Measurements from ENCODE around the gene GTSE1.
A peak's percentile ranks its signal among the peaks of the same experiment; 100 is the strongest.
"Not testable (repeated sequence)": the region's sequence is repeated elsewhere in the genome, so short reads cannot be mapped to it uniquely, and the experiment has no call there.

The GTSE1 gene

DNA sequence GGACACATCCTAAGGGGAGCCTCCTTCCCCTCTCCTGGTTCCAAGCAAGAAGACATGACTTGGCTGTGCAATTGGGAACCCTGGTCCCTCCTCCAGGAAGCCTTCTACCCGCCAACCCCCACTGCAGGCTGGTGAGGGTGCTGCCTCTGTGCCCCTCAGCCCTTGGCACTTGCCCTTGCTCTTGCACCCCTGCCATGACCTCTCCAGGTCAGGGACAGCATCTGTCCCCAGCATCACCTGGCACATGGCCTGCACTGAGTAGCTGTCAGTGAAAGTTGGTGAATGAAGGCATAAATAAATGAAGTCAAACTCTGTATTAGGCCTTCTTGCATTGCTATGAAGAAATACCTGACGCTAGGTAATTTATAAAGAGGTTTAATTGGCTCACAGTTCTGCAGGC, 1.9 kb upstream of the GTSE1 start:
- DNase-seq = no peak

- no peak for DNase-seq
Measured at GRCh38 chr22:46295277-46295971, 1.2 kb upstream of the GTSE1 start.

- peak; percentile 26 for DNase-seq
Measured at GRCh38 chr22:46297151-46297812, 612 bp downstream of the GTSE1 start.

DNA sequence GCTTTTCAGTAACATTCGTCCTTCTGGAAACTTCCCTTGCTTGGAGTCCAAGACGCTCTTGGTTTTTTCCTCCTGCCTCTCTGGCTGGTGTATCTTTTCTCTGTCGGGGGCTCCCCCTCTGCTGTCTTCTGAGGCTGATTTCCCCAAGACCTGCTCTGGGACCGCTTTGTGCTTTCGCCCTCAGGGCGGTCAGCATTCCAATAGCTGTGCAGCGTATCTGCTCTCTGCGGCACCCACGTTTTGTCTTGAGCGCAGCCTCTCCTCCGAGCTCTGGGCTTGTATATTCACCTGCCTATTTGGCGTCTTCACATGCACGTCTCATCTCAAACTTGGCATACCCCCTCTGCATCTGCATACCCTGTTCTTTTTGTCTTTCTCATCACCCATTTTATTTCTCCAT, 2.4 kb downstream of the GTSE1 start:
- no peak for DNase-seq

DNA sequence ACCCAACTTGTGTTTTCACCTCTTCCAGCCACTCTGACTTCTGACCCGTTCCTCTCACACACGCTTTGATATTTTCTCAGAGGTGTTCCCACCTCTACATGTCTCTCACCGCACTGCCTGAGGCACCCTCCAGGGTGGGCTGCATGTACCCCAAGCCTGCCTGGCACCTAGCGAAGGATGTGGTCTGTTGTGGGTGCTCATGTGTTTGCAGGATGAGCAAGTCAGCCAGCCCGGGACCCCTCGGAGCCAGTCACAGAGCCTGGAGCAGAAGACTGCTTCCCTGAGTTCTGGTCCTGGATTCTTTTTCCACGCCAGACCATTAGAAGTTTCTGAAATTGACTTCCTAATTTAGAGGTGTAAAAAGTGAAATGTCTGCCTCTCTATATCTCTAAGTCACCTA, 3.8 kb downstream of the GTSE1 start:
- DNase-seq = no peak

GRCh38 chr22:46303347-46303965, 6.8 kb downstream of the GTSE1 start:
- no peak for DNase-seq

GRCh38 chr22:46308283-46308988, 11.8 kb downstream of the GTSE1 start:
- no peak for DNase-seq

- no peak for DNase-seq
Measured at GRCh38 chr22:46309526-46310085, 12.9 kb downstream of the GTSE1 start.

GRCh38 chr22:46312056-46312455, 15.4 kb downstream of the GTSE1 start:
- no peak for DNase-seq

GRCh38 chr22:46312848-46313247, 16.2 kb downstream of the GTSE1 start:
- DNase-seq = not testable (repeated sequence)

GRCh38 chr22:46315976-46316375, 19.3 kb downstream of the GTSE1 start:
- no peak for DNase-seq

DNA sequence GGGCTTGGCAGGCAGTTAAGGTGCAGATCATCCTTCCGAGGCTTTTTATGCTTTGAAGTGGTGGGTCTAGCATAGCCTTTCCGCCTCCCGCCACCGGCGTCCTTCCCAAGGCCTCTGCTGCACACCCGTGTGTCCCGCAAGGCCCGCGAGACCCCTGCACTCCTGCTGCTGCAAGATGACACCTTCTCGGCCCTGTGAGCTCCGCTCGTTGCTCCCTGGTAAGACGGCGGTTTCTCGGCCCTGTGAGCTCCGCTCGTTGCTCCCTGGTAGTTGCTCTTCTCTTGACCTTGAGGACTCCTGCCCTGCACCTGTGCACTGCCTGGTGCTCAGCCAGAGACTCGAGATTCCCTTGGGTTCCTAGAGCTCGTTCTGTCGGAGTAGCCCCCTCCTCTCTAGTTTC, 21.0 kb downstream of the GTSE1 start:
- no peak for DNase-seq

- DNase-seq = no peak
Measured at GRCh38 chr22:46318576-46318975, 21.9 kb downstream of the GTSE1 start.

DNA sequence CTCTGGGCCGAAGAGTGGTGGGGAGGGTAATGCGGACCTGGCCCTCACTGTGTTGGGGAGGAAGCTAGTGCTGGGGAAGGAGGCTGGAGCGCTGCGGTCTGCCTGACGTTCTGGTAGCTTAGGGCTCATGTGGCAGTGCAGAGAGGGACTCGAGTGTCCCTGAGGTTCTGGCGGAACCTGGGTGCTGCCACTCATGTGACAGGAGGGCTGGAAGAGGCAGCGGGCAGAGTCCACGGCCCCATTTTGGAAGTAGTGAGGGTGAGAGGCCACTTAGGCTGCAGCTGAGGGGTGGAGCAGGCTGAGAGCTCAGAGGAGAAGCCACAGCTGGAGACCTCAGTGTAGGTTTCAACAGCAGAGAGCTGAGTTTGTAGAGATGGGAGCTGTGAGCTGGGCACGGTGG, 22.6 kb downstream of the GTSE1 start:
- no peak for DNase-seq

DNA sequence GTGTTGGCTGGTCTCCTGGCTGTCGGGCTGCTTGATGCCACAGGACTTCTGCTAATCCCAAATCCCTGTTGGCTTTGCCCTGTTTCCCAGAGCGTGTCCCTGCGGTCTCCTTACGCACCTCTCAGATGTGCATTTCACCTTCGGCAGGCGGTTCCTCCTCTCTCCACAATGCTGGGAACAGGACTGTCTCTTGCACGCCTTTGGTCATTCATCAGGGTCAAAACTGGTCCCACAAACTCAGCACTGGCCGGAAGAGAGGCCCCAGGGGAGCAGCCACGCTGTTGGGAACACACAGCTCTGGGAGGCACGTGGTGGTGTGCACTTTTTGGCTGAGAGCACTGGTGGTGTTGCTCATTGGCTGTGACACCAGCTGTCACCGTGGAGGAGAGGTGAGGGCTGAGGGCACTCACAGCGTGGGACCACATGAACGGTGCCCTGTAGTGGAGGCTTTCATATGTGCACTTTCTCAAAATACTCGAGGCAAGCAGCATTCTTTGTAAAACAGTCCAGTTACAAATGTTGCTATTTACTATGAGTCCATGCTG, 23.6 kb downstream of the GTSE1 start:
- no peak for DNase-seq

GRCh38 chr22:46320716-46321386, 24.2 kb downstream of the GTSE1 start:
- DNase-seq = no peak

- no peak for DNase-seq
Measured at GRCh38 chr22:46322711-46323110, 26.0 kb downstream of the GTSE1 start.

DNA sequence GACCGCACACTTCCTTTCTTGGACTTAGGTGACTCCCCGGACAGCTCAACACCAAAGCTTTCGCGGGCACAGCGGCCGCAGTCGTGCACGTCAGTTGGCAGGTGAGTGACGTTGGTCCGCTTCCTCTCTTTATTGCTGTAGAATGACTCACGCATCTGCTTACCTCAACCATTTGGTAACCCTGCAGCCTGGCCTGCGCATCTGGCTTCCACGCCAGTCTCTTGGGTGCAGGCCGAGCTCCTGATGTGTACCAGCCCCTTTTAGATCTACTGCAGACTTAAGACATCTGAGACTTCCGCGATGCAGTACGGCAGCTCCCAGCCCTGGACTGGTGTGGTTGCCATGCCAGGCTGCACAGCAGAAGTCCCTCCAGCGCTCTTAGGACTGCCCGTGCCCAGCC, 26.5 kb downstream of the GTSE1 start:
- no peak for DNase-seq

GRCh38 chr22:46326066-46326680, 29.5 kb downstream of the GTSE1 start:
- DNase-seq = no peak

DNA sequence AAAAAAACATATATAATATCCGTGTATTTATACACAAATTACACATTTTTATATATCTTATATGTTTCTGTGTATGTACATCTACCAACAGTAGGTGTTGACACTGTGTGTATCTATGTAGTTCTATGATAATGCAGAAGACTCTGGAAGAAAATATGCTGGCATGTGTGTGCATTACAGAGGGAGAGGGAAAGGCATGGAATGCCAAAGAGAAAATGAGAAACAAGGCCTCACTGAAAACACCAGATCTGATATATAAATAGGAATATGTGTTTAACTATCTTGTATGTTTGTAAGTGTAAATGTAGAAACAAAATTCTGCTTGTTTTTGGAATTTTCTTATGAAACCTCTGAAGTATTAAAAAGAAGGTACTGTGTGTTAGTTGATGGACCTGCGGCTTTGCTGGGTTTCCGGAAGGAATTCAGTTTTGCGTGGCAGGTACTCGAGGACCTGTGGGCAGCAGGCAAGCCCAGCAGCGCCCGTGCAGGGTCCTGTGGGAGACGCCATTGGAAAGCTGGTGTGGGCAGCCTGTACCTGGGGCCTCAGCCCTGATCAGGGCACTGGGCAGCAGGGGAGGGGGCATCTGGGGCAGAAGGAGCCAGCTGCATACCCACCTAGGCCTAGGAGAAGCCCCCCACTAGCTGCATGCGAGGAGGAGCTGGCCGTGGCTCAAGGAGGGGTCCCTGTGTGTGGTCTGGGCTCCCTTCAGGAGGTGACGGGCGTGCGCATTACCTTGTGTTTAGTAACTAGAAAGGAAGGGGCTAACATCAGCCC, 31.2 kb downstream of the GTSE1 start:
- no peak for DNase-seq

GRCh38 chr22:46328797-46329196, 32.1 kb downstream of the GTSE1 start:
- DNase-seq = no peak

All from activated CD4-positive, alpha-beta T cell treated with anti-CD3 and anti-CD28 coated beads, Interleukin-10, Interleukin-2, amounts not matched to agents 100 ng/mL and 50 ng/mL, durations not matched to agents 16 hours and 8 hours (primary cell).